Measurements from ENCODE around the gene MS4A15. TPM values are rescaled to one million over a fixed set of nuclear protein-coding genes. Genes with fewer than 3 reads are reported as not detected.

MS4A15 gene
- total and polyA plus RNA-seq, 9 donors: 0.15 to 1.1 (median 0.33) TPM; not detected in 6

DNA sequence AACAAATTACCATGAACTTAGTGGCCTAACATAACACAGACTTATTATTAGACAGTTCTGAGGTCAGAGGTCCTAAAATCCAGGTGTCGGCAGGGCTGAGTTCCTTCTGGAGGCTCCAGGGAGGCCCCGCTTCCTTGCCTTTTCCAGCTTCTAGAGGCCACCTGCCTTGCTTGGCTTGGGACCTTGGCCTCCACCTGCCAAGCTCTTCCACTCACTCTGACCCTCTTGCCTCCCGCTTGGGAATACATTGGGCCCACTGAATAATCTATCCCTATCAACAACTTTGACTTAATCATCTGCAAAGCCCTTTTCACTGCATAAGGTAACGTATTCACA lies 25.3 kb downstream of the MS4A15 start:
- Histone ChIP-seq H3K27me3 (no peaks in the 10 kb centered on the region), H3K4me3 (no peak overlapping the region), H3K36me3 (no peaks in the 10 kb centered on the region), H3K27ac (no peak overlapping the region), H3K4me1 (ENCODE audit: insufficient read depth) (peaks cover 4% of the 10 kb centered on the region), H3K9me3 (no peaks in the 10 kb centered on the region)
- intact Hi-C loops (cut with DNase I): loop anchor here in 1 of 4 donors (10.0 kb wide), 1 partner anchor 113 kb away; no protein-coding TSS in a partner anchor
- DNase-seq: no peak
- WGBS, 3 donors: 92 to 98% (median 93%) methylated on average over 4 of the region's 4 CpGs
- TF ChIP-seq, protein P1, sequence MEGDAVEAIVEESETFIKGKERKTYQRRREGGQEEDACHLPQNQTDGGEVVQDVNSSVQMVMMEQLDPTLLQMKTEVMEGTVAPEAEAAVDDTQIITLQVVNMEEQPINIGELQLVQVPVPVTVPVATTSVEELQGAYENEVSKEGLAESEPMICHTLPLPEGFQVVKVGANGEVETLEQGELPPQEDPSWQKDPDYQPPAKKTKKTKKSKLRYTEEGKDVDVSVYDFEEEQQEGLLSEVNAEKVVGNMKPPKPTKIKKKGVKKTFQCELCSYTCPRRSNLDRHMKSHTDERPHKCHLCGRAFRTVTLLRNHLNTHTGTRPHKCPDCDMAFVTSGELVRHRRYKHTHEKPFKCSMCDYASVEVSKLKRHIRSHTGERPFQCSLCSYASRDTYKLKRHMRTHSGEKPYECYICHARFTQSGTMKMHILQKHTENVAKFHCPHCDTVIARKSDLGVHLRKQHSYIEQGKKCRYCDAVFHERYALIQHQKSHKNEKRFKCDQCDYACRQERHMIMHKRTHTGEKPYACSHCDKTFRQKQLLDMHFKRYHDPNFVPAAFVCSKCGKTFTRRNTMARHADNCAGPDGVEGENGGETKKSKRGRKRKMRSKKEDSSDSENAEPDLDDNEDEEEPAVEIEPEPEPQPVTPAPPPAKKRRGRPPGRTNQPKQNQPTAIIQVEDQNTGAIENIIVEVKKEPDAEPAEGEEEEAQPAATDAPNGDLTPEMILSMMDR (IDR thresholded peaks at IDR 0.05): no peak
- TF ChIP-seq EP300 (IDR thresholded peaks at IDR 0.05) (no peak), POLR2A (IDR thresholded peaks at IDR 0.05) (no peak)

DNA sequence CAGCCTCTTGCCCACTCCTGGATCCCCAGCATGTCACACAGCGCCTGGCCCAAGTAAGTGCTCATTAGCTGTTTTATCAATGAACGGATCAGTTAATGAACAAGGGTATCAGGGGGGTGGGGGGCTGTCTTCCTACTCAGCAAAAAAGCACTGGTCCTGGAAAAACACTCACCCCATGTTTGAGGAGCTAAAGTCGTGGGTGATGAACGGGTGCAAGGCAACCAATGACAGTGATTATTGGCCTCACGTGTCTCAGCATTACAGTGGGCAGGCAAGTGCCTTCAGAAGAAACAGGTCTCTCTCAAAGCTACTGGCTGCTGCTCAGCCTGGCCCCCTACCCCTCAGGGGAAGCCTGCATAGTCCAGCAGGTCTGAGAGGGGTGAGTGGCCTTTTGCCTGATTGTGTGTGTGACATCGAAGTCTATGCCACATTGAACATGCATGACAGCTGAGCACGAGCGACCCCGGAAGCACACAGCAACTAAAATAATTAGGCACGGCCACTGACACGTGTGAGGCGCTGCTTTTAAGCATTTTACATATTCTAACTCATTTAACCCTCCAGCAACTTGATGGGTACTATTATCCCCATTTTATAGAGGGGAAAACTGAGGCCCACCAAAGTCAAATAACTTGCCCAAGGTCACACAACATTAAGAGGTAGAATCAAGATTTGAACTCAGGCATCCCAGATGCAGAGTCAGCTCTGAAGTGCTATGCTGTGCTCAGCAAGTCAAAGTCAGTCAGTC lies 25.9 kb downstream of the MS4A15 start:
- 84 to 90% (median 90%) methylated on average over 12 of the region's 12 CpGs for WGBS, 3 donors
- no peak for DNase-seq
- no peaks in the 10 kb centered on the region for H3K9me3 ChIP-seq
- H3K36me3 ChIP-seq: no peaks in the 10 kb centered on the region
- peaks cover 6% of the 10 kb centered on the region for H3K4me1 ChIP-seq (ENCODE audit: insufficient read depth)
- intact Hi-C loops (cut with DNase I): loop anchor here in 1 of 4 donors (10.0 kb wide), 1 partner anchor 112 kb away; no protein-coding TSS in a partner anchor
- H3K27ac ChIP-seq: no peak overlapping the region
- no peak for TF ChIP-seq POLR2A (IDR thresholded peaks at IDR 0.05)
- TF ChIP-seq EP300 (IDR thresholded peaks at IDR 0.05): no peak
- TF ChIP-seq, protein P1 (IDR thresholded peaks at IDR 0.05): no peak
- H3K27me3 ChIP-seq: no peaks in the 10 kb centered on the region
- H3K4me3 ChIP-seq: no peak overlapping the region

DNA sequence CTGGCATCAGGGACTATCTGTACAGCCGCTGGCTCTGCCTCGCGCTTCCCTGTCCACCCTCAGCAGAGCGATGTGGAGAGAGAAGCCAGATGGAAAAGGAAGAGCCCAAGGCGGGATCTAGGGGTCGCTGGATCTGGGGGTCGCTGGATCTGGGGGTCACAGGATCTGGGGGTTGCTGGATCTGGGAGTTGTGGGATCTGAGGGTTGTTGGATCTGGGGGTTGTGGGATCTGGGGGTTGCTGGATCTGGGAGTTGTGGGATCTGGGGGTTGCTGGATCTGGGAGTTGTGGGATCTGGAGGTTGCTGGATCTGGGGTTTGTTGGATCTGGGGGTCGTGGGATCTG lies 26.4 kb downstream of the MS4A15 start:
- 90 to 96% (median 91%) methylated on average over 8 of the region's 8 CpGs for WGBS, 3 donors
- peaks cover 6% of the 10 kb centered on the region for H3K4me1 ChIP-seq (ENCODE audit: insufficient read depth)
- intact Hi-C loops (cut with DNase I): loop anchor here in 1 of 4 donors (10.0 kb wide), 1 partner anchor 112 kb away; no protein-coding TSS in a partner anchor
- H3K27me3 ChIP-seq: no peaks in the 10 kb centered on the region
- H3K27ac ChIP-seq: no peak overlapping the region
- H3K9me3 ChIP-seq: no peaks in the 10 kb centered on the region
- DNase-seq: no peak
- H3K36me3 ChIP-seq: no peaks in the 10 kb centered on the region
- H3K4me3 ChIP-seq: no peak overlapping the region
- TF ChIP-seq, protein P1 (IDR thresholded peaks at IDR 0.05): no peak
- TF ChIP-seq EP300 (IDR thresholded peaks at IDR 0.05) (no peak), POLR2A (IDR thresholded peaks at IDR 0.05) (no peak)

DNA sequence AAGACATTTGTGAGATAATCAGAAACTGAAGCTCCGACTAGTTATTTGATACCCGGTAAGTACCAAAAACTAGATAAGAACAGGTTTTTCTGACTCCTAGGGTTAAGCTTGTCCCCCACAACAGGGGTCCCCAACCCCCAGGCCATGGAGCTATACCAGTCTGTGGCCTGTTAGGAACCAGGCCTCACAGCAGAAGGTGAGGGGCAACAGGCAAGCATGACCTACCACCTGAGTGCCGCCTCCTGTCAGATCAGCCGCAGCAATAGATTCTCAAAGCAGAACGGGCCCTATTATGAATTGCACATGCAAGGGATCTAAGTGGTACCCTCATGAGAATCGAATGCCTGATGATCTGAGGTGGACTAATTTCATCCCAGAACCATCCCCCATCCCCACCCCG lies 27.2 kb downstream of the MS4A15 start:
- 89 to 94% (median 94%) methylated on average over 7 of the region's 7 CpGs for WGBS, 3 donors
- DNase-seq: no peak
- TF ChIP-seq EP300 (IDR thresholded peaks at IDR 0.05) (no peak), POLR2A (IDR thresholded peaks at IDR 0.05) (no peak)
- TF ChIP-seq, protein P1 (IDR thresholded peaks at IDR 0.05): no peak
- Histone ChIP-seq H3K27ac (no peak overlapping the region), H3K4me3 (no peak overlapping the region), H3K36me3 (no peaks in the 10 kb centered on the region), H3K27me3 (no peaks in the 10 kb centered on the region), H3K4me1 (ENCODE audit: insufficient read depth) (peaks cover 6% of the 10 kb centered on the region), H3K9me3 (no peaks in the 10 kb centered on the region)
- intact Hi-C loops (cut with DNase I): loop anchor here in 1 of 4 donors (10.0 kb wide), 1 partner anchor 111 kb away; no protein-coding TSS in a partner anchor

All from ovary (tissue), 9 donors.